SK-N-SH treated with all-trans-retinoic acid at 6 μM for 48 hours (cell line): ENCODE data around the gene TGFBI.

Source experiments
- ATAC-seq: fragments of 200-7000 bp; cut with Tn5 transposase; 3 replicates; pipeline ENCODE4 v1.9.1; 2020; ENCODE audit warnings: mild to moderate bottlenecking, moderate library complexity
- ARNTL ChIP-seq: fragments of 450-650 bp; formaldehyde crosslinking; IDR thresholded peaks from 2 replicates; pipeline ENCODE4 v1.5.0; 2020; ENCODE audit warnings: low read depth, mild to moderate bottlenecking, moderate library complexity, borderline replicate concordance
- BACH2 ChIP-seq: fragments of 250-450 bp; sonication (Bioruptor Pico); IDR thresholded peaks from 2 replicates; pipeline ENCODE4 v1.9.0; 2021; ENCODE audit warnings: mild to moderate bottlenecking, borderline replicate concordance
- CSDC2 ChIP-seq: fragments of 250-450 bp; sonication (Bioruptor Pico); IDR thresholded peaks from 2 replicates; pipeline ENCODE4 v1.5.0; 2020; ENCODE audit warnings: mild to moderate bottlenecking, moderate library complexity
- ESRRG ChIP-seq: fragments of 250-450 bp; sonication (Bioruptor Pico); IDR thresholded peaks from 2 replicates; pipeline ENCODE4 v1.6.1; 2021; ENCODE audit warnings: mild to moderate bottlenecking
- GLIS3 ChIP-seq: fragments of 250-450 bp; sonication (Bioruptor Pico); IDR thresholded peaks from 2 replicates; pipeline ENCODE4 v1.5.0; 2020; ENCODE audit warnings: mild to moderate bottlenecking, moderate library complexity
- ISL1 ChIP-seq: fragments of 250-450 bp; sonication (Bioruptor Pico); IDR thresholded peaks from 2 replicates; pipeline ENCODE4 v2.1.2; 2022; ENCODE audit warnings: mild to moderate bottlenecking, moderate library complexity
- OSR1 ChIP-seq: fragments of 250-450 bp; sonication (Bioruptor Pico); IDR thresholded peaks from 2 replicates; pipeline ENCODE4 v1.8.0; 2022; ENCODE audit warnings: moderate library complexity, mild to moderate bottlenecking, inconsistent platforms
- PATZ1 ChIP-seq: fragments of 250-450 bp; sonication (Bioruptor Pico); IDR thresholded peaks from 2 replicates; pipeline ENCODE4 v1.8.0; 2020; ENCODE audit warnings: mild to moderate bottlenecking, moderate library complexity, borderline replicate concordance
- POU6F1 ChIP-seq: fragments of 250-450 bp; sonication (Bioruptor Pico); IDR thresholded peaks from 2 replicates; pipeline ENCODE4 v1.8.0; 2021; ENCODE audit warnings: low read depth, mild to moderate bottlenecking, moderate library complexity, borderline replicate concordance
- PPARA ChIP-seq: fragments of 250-450 bp; sonication (Bioruptor Pico); IDR thresholded peaks from 2 replicates; pipeline ENCODE4 v1.5.0; 2020; ENCODE audit warnings: mild to moderate bottlenecking, borderline replicate concordance
- RARB ChIP-seq: fragments of 250-450 bp; sonication (Bioruptor Pico); IDR thresholded peaks from 2 replicates; pipeline ENCODE4 v1.8.0; 2021; ENCODE audit warnings: mild to moderate bottlenecking, moderate library complexity
- SNAI2 ChIP-seq: fragments of 250-450 bp; sonication (Bioruptor Pico); IDR thresholded peaks from 2 replicates; pipeline ENCODE4 v1.5.0; 2020; ENCODE audit warnings: mild to moderate bottlenecking, moderate library complexity
- TOX ChIP-seq: fragments of 250-450 bp; sonication (Bioruptor Pico); IDR thresholded peaks from 2 replicates; pipeline ENCODE4 v1.8.0; 2021; ENCODE audit warnings: mild to moderate bottlenecking, moderate library complexity, borderline replicate concordance
- TSHZ2 ChIP-seq: fragments of 250-450 bp; sonication (Bioruptor Pico); IDR thresholded peaks from 2 replicates; pipeline ENCODE4 v1.5.0; 2020; ENCODE audit warnings: mild to moderate bottlenecking, moderate library complexity
- ZC3H10 ChIP-seq: fragments of 250-450 bp; sonication (Bioruptor Pico); IDR thresholded peaks from 2 replicates; pipeline ENCODE4 v1.5.1; 2021; ENCODE audit warnings: mild to moderate bottlenecking, moderate library complexity
- ZFP3 ChIP-seq: fragments of 250-450 bp; sonication (Bioruptor Pico); IDR thresholded peaks from 2 replicates; pipeline ENCODE4 v1.5.0; 2020; ENCODE audit warnings: mild to moderate bottlenecking, moderate library complexity
- ZFP30 ChIP-seq: fragments of 450-650 bp; formaldehyde crosslinking; IDR thresholded peaks from 2 replicates; pipeline ENCODE4 v1.5.0; 2022; ENCODE audit warnings: mild to moderate bottlenecking, moderate library complexity
- ZNF565 ChIP-seq: fragments of 450-650 bp; formaldehyde crosslinking; conservative IDR thresholded peaks from 2 replicates; pipeline ENCODE4 v1.5.0; 2020; ENCODE audit warnings: low read depth, mild to moderate bottlenecking, moderate library complexity
- ZNF70 ChIP-seq: fragments of 450-650 bp; formaldehyde crosslinking; IDR thresholded peaks from 2 replicates; pipeline ENCODE4 v1.5.0; 2020; ENCODE audit warnings: mild to moderate bottlenecking, moderate library complexity
- ZNF8 ChIP-seq: fragments of 450-650 bp; formaldehyde crosslinking; IDR thresholded peaks from 2 replicates; pipeline ENCODE4 v1.5.0; 2020; ENCODE audit warnings: mild to moderate bottlenecking, moderate library complexity
- TF ChIP-seq, protein P1 (sequence below): fragments of 250-450 bp; sonication (Bioruptor Pico); IDR thresholded peaks from 2 replicates; pipeline ENCODE4 v1.5.1; 2021; ENCODE audit warnings: mild to moderate bottlenecking, moderate library complexity
- TF ChIP-seq, protein P2 (sequence below): fragments of 250-450 bp; sonication (Bioruptor Pico); IDR thresholded peaks from 2 replicates; pipeline ENCODE4 v1.5.1; 2020; ENCODE audit warnings: low read depth, mild to moderate bottlenecking, moderate library complexity

TGFBI gene

DNA sequence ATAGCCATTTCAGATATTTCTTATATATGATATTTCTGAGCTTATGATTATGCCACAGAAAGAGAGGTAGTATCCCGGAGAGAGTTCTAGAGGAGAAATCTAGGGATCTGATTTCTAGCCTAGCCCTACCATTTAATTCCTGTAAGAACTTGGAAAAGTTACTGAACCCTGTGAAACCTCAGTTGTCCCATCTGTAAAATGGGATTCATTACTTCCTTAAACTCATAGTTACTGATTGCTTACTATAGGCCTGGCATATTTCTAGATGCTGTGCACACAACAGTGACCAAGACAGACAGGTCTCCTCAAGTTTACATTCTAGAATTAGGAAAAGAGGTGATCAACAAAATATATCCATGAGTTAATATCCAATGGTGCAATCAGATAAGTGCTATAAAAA, 73.1 kb downstream of the TGFBI start:
- ATAC-seq = no peak
- TF ChIP-seq OSR1 (CRISPR knock-in tag) (no peak), GLIS3 (CRISPR knock-in tag) (no peak), TOX (no peak), PATZ1 (CRISPR knock-in tag) (no peak), POU6F1 (CRISPR knock-in tag) (no peak), CSDC2 (CRISPR knock-in tag) (no peak), ZFP30 (no peak), ZNF8 (no peak), ZFP3 (no peak), RARB (CRISPR knock-in tag) (no peak), ISL1 (CRISPR knock-in tag) (no peak), ARNTL (no peak), ESRRG (CRISPR knock-in tag) (no peak), SNAI2 (CRISPR knock-in tag) (no peak), ZNF565 (CRISPR knock-in tag) (no peak), ZC3H10 (CRISPR knock-in tag) (no peak), BACH2 (no peak), TSHZ2 (no peak)
- TF ChIP-seq, protein P1, sequence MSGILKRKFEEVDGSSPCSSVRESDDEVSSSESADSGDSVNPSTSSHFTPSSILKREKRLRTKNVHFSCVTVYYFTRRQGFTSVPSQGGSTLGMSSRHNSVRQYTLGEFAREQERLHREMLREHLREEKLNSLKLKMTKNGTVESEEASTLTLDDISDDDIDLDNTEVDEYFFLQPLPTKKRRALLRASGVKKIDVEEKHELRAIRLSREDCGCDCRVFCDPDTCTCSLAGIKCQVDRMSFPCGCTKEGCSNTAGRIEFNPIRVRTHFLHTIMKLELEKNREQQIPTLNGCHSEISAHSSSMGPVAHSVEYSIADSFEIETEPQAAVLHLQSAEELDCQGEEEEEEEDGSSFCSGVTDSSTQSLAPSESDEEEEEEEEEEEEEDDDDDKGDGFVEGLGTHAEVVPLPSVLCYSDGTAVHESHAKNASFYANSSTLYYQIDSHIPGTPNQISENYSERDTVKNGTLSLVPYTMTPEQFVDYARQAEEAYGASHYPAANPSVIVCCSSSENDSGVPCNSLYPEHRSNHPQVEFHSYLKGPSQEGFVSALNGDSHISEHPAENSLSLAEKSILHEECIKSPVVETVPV (CRISPR knock-in tag) = no peak
- TF ChIP-seq, protein P2, sequence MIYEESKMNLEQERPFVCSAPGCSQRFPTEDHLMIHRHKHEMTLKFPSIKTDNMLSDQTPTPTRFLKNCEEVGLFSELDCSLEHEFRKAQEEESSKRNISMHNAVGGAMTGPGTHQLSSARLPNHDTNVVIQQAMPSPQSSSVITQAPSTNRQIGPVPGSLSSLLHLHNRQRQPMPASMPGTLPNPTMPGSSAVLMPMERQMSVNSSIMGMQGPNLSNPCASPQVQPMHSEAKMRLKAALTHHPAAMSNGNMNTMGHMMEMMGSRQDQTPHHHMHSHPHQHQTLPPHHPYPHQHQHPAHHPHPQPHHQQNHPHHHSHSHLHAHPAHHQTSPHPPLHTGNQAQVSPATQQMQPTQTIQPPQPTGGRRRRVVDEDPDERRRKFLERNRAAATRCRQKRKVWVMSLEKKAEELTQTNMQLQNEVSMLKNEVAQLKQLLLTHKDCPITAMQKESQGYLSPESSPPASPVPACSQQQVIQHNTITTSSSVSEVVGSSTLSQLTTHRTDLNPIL = no peak

GRCh38 chr5:136103118-136103517, 74.3 kb downstream of the TGFBI start:
- no peak for ATAC-seq
- TF ChIP-seq, protein P1 (CRISPR knock-in tag) = no peak
- TF ChIP-seq RARB (CRISPR knock-in tag) (no peak), TOX (no peak)

GRCh38 chr5:136104306-136104965, 75.6 kb downstream of the TGFBI start:
- ATAC-seq = no peak

More at GRCh38 chr5:136104306-136104965, 75.6 kb downstream of the TGFBI start:
- no peak for TF ChIP-seq CSDC2 (CRISPR knock-in tag)
- TF ChIP-seq, protein P1 (CRISPR knock-in tag) = no peak
- no peak for TF ChIP-seq BACH2
- TF ChIP-seq ZFP3 = no peak
- no peak for TF ChIP-seq ZNF8
- no peak for TF ChIP-seq TOX
- TF ChIP-seq PPARA = no peak
- TF ChIP-seq ZNF70 (CRISPR knock-in tag) = no peak
- TF ChIP-seq SNAI2 (CRISPR knock-in tag) = no peak
- no peak for TF ChIP-seq PATZ1 (CRISPR knock-in tag)
- TF ChIP-seq, protein P2 = no peak
- no peak for TF ChIP-seq RARB (CRISPR knock-in tag)
